Hypothalamus (tissue), 51 donors: ENCODE data around the gene MICU2.
A peak's percentile ranks its signal among the peaks of the same experiment; 100 is the strongest.

Source experiments
- DNase-seq, 51 donors: peaks; one replicate each; lab custom pipeline; 2025; lab: John Stamatoyannopoulos, UW

Gene MICU2

GRCh38 chr13:21603531-21604448 is at the start of gene MICU2:
Gene MICU2, minus strand, starts transcription at chr13:21604170. Its CDS starts 22 bp downstream, at chr13:21604148.
- peak; percentile 55 to 95 (median 85) for DNase-seq

GRCh38 chr13:21641629-21642028 is 37.7 kb upstream of the MICU2 start:
- no peak for DNase-seq

- DNase-seq = no peak
Measured at GRCh38 chr13:21639561-21639960, 35.6 kb upstream of the MICU2 start.

GRCh38 chr13:21638319-21639282 is 34.6 kb upstream of the MICU2 start:
- peak in 6 of 51 donors; percentile 1 to 14 (median 10) for DNase-seq

- DNase-seq = peak in 3 of 51 donors; percentile 3 to 27 (median 7)
Measured at GRCh38 chr13:21637296-21637695, 33.3 kb upstream of the MICU2 start.

- DNase-seq = no peak
Measured at GRCh38 chr13:21636656-21637055, 32.7 kb upstream of the MICU2 start.

GRCh38 chr13:21632196-21632595 is 28.2 kb upstream of the MICU2 start:
- DNase-seq = no peak

- peak in 2 of 51 donors; percentile 4 to 6 for DNase-seq
Measured at GRCh38 chr13:21625366-21625765, 21.4 kb upstream of the MICU2 start.

- no peak for DNase-seq
Measured at GRCh38 chr13:21620861-21621260, 16.9 kb upstream of the MICU2 start.

GRCh38 chr13:21619633-21620220 is 15.8 kb upstream of the MICU2 start:
- no peak for DNase-seq

- DNase-seq = no peak
Measured at GRCh38 chr13:21616880-21617279, 12.9 kb upstream of the MICU2 start.

GRCh38 chr13:21616205-21616866 is 12.4 kb upstream of the MICU2 start:
- no peak for DNase-seq

- DNase-seq = no peak
Measured at GRCh38 chr13:21615427-21615826, 11.5 kb upstream of the MICU2 start.

GRCh38 chr13:21613791-21614190 is 9.8 kb upstream of the MICU2 start:
- no peak for DNase-seq

- DNase-seq = no peak
Measured at GRCh38 chr13:21611385-21611784, 7.4 kb upstream of the MICU2 start.

- DNase-seq = no peak
Measured at GRCh38 chr13:21610687-21611086, 6.7 kb upstream of the MICU2 start.

- DNase-seq = no peak
Measured at GRCh38 chr13:21608961-21609360, 5.0 kb upstream of the MICU2 start.

- no peak for DNase-seq
Measured at GRCh38 chr13:21606796-21607195, 2.8 kb upstream of the MICU2 start.

- DNase-seq = no peak
Measured at GRCh38 chr13:21606251-21606650, 2.3 kb upstream of the MICU2 start.

- DNase-seq = no peak
Measured at GRCh38 chr13:21596722-21597121, 7.2 kb downstream of the MICU2 start.

GRCh38 chr13:21595546-21595822 is 8.5 kb downstream of the MICU2 start:
- no peak for DNase-seq
